GM21526 (cell line): ENCODE measurements around the gene HNRNPK.

ENCODE experiments used
- ATAC-seq: cut with Tn5 transposase; IDR thresholded peaks from one replicate; pipeline ENCODE4 v1.9.1; 2021; ENCODE audit warnings: moderate library complexity; ENCODE audit not compliant: unreplicated experiment, low FRiP score

HNRNPK gene

GRCh38 chr9:83936523-83936922 is 43.5 kb downstream of the HNRNPK start:
- ATAC-seq = no peak

- ATAC-seq = no peak
These were observed 44.6 kb downstream of the HNRNPK start for GRCh38 chr9:83935276-83935935.

- no peak for ATAC-seq
These were observed 45.3 kb downstream of the HNRNPK start for GRCh38 chr9:83934569-83935275.

GRCh38 chr9:83933790-83934189 is 46.2 kb downstream of the HNRNPK start:
- no peak for ATAC-seq

- no peak for ATAC-seq
These were observed 47.2 kb downstream of the HNRNPK start for GRCh38 chr9:83932851-83933250.

GRCh38 chr9:83932011-83932410 is 48.0 kb downstream of the HNRNPK start:
- ATAC-seq = no peak

- no peak for ATAC-seq
These were observed 49.1 kb downstream of the HNRNPK start for GRCh38 chr9:83930881-83931280.

GRCh38 chr9:83927591-83927990 is 52.4 kb downstream of the HNRNPK start:
- ATAC-seq = no peak

- peak; percentile 95 for ATAC-seq
These were observed 58.9 kb downstream of the HNRNPK start, which contains the start of gene KIF27 for GRCh38 chr9:83920927-83921707. Gene KIF27, minus strand, starts transcription at chr9:83921432. Its CDS starts 5,841 bp downstream, at chr9:83915591.

GRCh38 chr9:83920469-83920926 is 59.5 kb downstream of the HNRNPK start:
- ATAC-seq = peak; percentile 42

- no peak for ATAC-seq
These were observed 60.9 kb downstream of the HNRNPK start for GRCh38 chr9:83919111-83919510.
